Activated naive CD4-positive, alpha-beta T cell (primary cell): ENCODE results near the gene NPHP1.
"Not testable (repeated sequence)": the region's sequence is repeated elsewhere in the genome, so short reads cannot be mapped to it uniquely, and the experiment has no call there.

Experiments used
- DNase-seq, 4 experiments: peaks; one replicate each; lab custom pipeline; 2025; lab: John Stamatoyannopoulos, UW

The NPHP1 gene

GRCh38 chr2:110197452-110197851, 7.4 kb downstream of the NPHP1 start:
- no peak for DNase-seq

- DNase-seq, result not testable (repeated sequence)
These were observed 14.6 kb downstream of the NPHP1 start for GRCh38 chr2:110190169-110190568.

GRCh38 chr2:110182449-110182848, 22.4 kb downstream of the NPHP1 start:
- no peak for DNase-seq

- no peak for DNase-seq
These were observed 24.8 kb downstream of the NPHP1 start for GRCh38 chr2:110180036-110180435.

- no peak for DNase-seq
These were observed 31.3 kb downstream of the NPHP1 start for GRCh38 chr2:110173523-110173922.

- DNase-seq, result no peak
These were observed 32.3 kb downstream of the NPHP1 start for GRCh38 chr2:110172506-110172905.

GRCh38 chr2:110170102-110170501, 34.7 kb downstream of the NPHP1 start:
- DNase-seq, result no peak

- no peak for DNase-seq
These were observed 37.4 kb downstream of the NPHP1 start for GRCh38 chr2:110167326-110168000.

GRCh38 chr2:110166266-110166665, 38.5 kb downstream of the NPHP1 start:
- no peak for DNase-seq

- no peak for DNase-seq
These were observed 47.5 kb downstream of the NPHP1 start for GRCh38 chr2:110157153-110157793.

GRCh38 chr2:110154828-110155227, 50.0 kb downstream of the NPHP1 start:
- DNase-seq, result not testable (repeated sequence)

GRCh38 chr2:110154188-110154587, 50.6 kb downstream of the NPHP1 start:
- DNase-seq, result not testable (repeated sequence)

GRCh38 chr2:110153416-110153815, 51.4 kb downstream of the NPHP1 start:
- no peak for DNase-seq

- no peak for DNase-seq
These were observed 51.9 kb downstream of the NPHP1 start for GRCh38 chr2:110152943-110153342.

- DNase-seq, result no peak
These were observed 55.2 kb downstream of the NPHP1 start for GRCh38 chr2:110149330-110150220.

GRCh38 chr2:110146945-110147332, 57.9 kb downstream of the NPHP1 start:
- DNase-seq, result no peak

GRCh38 chr2:110146183-110146944, 58.4 kb downstream of the NPHP1 start:
- DNase-seq, result no peak

GRCh38 chr2:110143982-110144381, 60.8 kb downstream of the NPHP1 start:
- no peak for DNase-seq

GRCh38 chr2:110140401-110140800, 64.4 kb downstream of the NPHP1 start:
- no peak for DNase-seq

GRCh38 chr2:110134025-110134424, 70.8 kb downstream of the NPHP1 start:
- no peak for DNase-seq

- DNase-seq, result no peak
These were observed 73.6 kb downstream of the NPHP1 start for GRCh38 chr2:110131166-110131565.

GRCh38 chr2:110130757-110131156, 74.1 kb downstream of the NPHP1 start:
- DNase-seq, result no peak
